GM21526 (cell line): ENCODE measurements around the gene TRAPPC11.

Experiments
- ATAC-seq: cut with Tn5 transposase; IDR thresholded peaks from one replicate; pipeline ENCODE4 v1.9.1; 2021; ENCODE audit warnings: moderate library complexity; ENCODE audit not compliant: unreplicated experiment, low FRiP score

The TRAPPC11 gene

DNA sequence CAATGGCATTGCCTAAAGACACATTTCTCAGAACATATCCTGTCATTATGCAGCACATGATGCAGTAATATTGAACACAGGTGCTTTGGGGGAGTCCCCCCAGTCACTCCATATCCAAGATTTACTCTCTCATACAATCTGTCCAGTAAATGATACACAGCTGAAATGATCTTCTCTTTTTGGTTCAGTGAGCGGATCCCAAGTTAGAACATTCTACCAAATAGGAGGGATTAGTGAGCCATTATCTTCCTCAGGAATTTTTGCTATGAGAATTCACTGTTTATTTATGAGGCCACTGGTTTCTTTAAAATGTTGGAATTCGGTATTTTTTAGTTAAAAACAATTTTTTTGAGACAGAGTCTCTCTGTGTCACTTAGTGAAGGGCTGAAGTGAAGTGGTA is 96.5 kb downstream of the TRAPPC11 start:
- ATAC-seq = no peak

DNA sequence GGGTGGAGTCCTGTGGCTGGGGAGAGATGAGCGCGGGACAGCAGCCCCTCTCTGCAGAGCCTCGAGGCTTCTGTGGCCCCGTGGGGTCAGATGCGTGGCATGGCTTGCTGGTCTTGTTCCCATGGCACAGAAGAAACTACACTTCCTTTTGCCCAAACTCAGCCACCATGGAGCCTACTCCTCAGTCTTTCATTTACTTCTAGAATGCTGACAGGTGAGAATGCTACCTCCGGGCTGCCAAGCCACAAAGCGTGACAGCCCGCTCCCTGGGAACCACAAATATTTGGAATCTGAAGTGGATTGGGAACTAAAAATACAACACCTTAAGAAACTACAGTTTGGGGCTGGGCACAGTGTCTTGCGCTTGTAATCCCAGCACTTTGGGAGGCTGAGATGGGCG is 98.0 kb downstream of the TRAPPC11 start:
- no peak for ATAC-seq

DNA sequence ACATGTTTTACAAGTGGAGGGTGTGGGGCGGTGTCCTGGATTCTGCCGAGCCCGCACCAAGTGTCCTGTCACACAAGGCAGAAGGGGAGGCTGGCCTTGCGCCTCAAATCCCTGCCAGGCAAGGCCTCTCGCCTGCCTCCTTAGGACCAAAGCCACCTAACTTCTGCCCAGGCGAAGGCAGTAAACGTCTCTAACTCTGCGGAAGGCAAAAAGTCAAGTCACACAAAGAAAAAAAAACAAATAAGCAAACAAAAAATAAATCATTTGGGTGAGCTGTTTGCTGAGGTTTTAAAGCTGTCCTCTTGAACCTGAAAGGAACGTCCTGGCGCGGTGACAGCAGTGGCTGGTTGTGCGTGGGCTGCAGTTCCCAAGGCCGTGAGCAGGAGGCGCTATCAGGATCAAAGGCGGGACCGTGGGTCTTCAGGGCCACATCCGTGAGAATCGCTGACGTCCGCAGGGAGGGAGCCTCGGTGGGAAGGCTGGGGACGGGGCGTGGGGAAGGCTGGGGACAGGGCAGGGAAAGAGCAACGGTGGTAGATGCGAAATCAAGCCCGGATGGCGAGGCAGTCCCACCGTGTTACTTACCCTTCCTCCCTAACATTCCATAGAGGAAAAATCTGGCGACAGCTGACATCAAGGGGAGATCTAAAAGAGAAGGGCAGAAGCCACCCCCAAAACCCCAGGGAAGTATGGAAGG is 99.1 kb downstream of the TRAPPC11 start:
- ATAC-seq = no peak

GRCh38 chr4:183758758-183759447 is 99.8 kb downstream of the TRAPPC11 start:
- ATAC-seq = no peak

GRCh38 chr4:183760326-183760725 is 101.2 kb downstream of the TRAPPC11 start:
- ATAC-seq = no peak
